GM12878 (cell line): ENCODE results near the gene LCE2D. TPM values are rescaled to one million over a fixed set of nuclear protein-coding genes. Genes with fewer than 3 reads are reported as not detected.

Experiments used
- ATAC-seq: fragments of 200-7000 bp; cut with Tn5 transposase; 3 replicates; pipeline ENCODE4 v1.9.1; 2020; ENCODE audit warnings: mild to moderate bottlenecking, moderate library complexity
- BruUV-seq: library from RNA; stranded (reverse); fragments of 400-500 nt; replicated peaks from 2 replicates; lab custom pipeline; 2021; lab: Mats Ljungman, UMichigan
- CTCF ChIA-PET: fragments of 300-600 bp; sonication (Branson Sonifier 250); formaldehyde crosslinking; extraction: SDS; loops from one replicate; lab custom pipeline; 2021; ENCODE audit warnings: inconsistent platforms; lab: Yijun Ruan, JAX
- POLR2A ChIA-PET: fragments of 350-600 bp; formaldehyde crosslinking; extraction: SDS; loops from one replicate; lab custom pipeline; 2021; ENCODE audit warnings: inconsistent platforms; lab: Charles Lee
- RAD21 ChIA-PET: fragments of 300-600 bp; sonication (Branson Sonifier 250); formaldehyde crosslinking; loops from one replicate; lab custom pipeline; 2023; ENCODE audit warnings: antibody characterized with exemption; ENCODE audit not compliant: unreplicated experiment; lab: Charles Lee
- SMC1A ChIA-PET: fragments of 300-600 bp; sonication (Branson Sonifier 250); formaldehyde crosslinking; loops from one replicate; lab custom pipeline; 2023; ENCODE audit not compliant: unreplicated experiment, uncharacterized antibody; lab: Charles Lee
- DNase-seq: peaks from one replicate; pipeline ENCODE4 v3.0.0-alpha.2; 2011; ENCODE audit warnings: low read depth, low spot score
- FAIRE-seq: peaks from 3 replicates; lab custom pipeline; 2011; peaks lifted over from hg19 to GRCh38; lab: Jason Lieb, UNC
- H2AFZ ChIP-seq: 2 replicates; pipeline ENCODE4 v1.6.0; 2011; ENCODE audit warnings: low read depth, low read length, control low read depth; ENCODE audit not compliant: control insufficient read depth
- H3K27ac ChIP-seq: 2 replicates; pipeline ENCODE4 v1.5.1; 2011; ENCODE audit warnings: control low read depth; ENCODE audit not compliant: control insufficient read depth, insufficient read depth
- H3K27me3 ChIP-seq, 2 experiments: replicated peaks in 1 of 2; 2 replicates each; pipeline versions ENCODE4 v1.6.0 to v1.6.1; 2011; ENCODE audit warnings: low read length in 1 of 2; ENCODE audit not compliant: control insufficient read depth in 2 of 2, insufficient read depth in 2 of 2
- H3K36me3 ChIP-seq, 2 experiments: 2 replicates each; pipeline ENCODE4 v1.5.1; 2011; ENCODE audit warnings: low read length in 1 of 2; ENCODE audit not compliant: control insufficient read depth in 2 of 2, insufficient read depth in 2 of 2
- H3K4me1 ChIP-seq: 2 replicates; pipeline ENCODE4 v1.6.1; 2011; ENCODE audit warnings: mild to moderate bottlenecking, low read length, moderate library complexity, mixed read lengths; ENCODE audit not compliant: control insufficient read depth, insufficient read depth
- H3K4me2 ChIP-seq: 2 replicates; pipeline ENCODE4 v1.6.0; 2011; ENCODE audit warnings: control low read depth; ENCODE audit not compliant: control insufficient read depth, insufficient read depth
- H3K4me3 ChIP-seq: fragments of 200-600 bp; sonication (generic); 2 replicates; pipeline ENCODE4 v1.5.1; 2016
- H3K79me2 ChIP-seq: 2 replicates; pipeline ENCODE4 v1.6.0; 2011; ENCODE audit warnings: low read length; ENCODE audit not compliant: control insufficient read depth, insufficient read depth
- H3K9ac ChIP-seq: 2 replicates; pipeline ENCODE4 v1.8.0; 2011; ENCODE audit warnings: low read length, control low read depth, mixed read lengths; ENCODE audit not compliant: control insufficient read depth, insufficient read depth
- H3K9me3 ChIP-seq: replicated peaks from 3 replicates; pipeline ENCODE4 v1.5.1; 2011; ENCODE audit warnings: mild to moderate bottlenecking, low read length; ENCODE audit not compliant: control insufficient read depth, insufficient read depth
- H4K20me1 ChIP-seq: 2 replicates; pipeline ENCODE4 v1.6.0; 2011; ENCODE audit not compliant: control insufficient read depth, insufficient read depth
- MEF2A ChIP-seq: IDR thresholded peaks from 2 replicates; pipeline ENCODE4 v1.6.1; 2011; ENCODE audit warnings: low read depth, mild to moderate bottlenecking, low read length, moderate library complexity; ENCODE audit not compliant: insufficient read depth
- NR2C1 ChIP-seq: fragments of 450-650 bp; IDR thresholded peaks from 2 replicates; pipeline ENCODE4 v1.6.1; 2017; ENCODE audit warnings: antibody characterized with exemption, mild to moderate bottlenecking, moderate library complexity
- POLR2A ChIP-seq: IDR thresholded peaks from 2 replicates; pipeline ENCODE4 v1.6.1; 2011; ENCODE audit warnings: low read depth, mild to moderate bottlenecking, low read length
- RUNX3 ChIP-seq: IDR thresholded peaks from 2 replicates; pipeline ENCODE4 v1.6.1; 2012; ENCODE audit warnings: low read length, inconsistent platforms
- SMC3 ChIP-seq: IDR thresholded peaks from 2 replicates; pipeline ENCODE4 v1.6.1; 2011; ENCODE audit warnings: low read length, improper control_type of control experiment, borderline replicate concordance
- SREBF2 ChIP-seq: IDR thresholded peaks from 2 replicates; pipeline ENCODE4 v1.6.1; 2012; ENCODE audit warnings: mild to moderate bottlenecking, low read length
- YY1 ChIP-seq: IDR thresholded peaks from 2 replicates; pipeline ENCODE4 v1.6.1; 2011; ENCODE audit warnings: low read depth, mild to moderate bottlenecking, low read length
- ZNF384 ChIP-seq: IDR thresholded peaks from 2 replicates; pipeline ENCODE4 v1.6.1; 2012; ENCODE audit warnings: low read depth, mild to moderate bottlenecking, low read length, improper control_type of control experiment, borderline replicate concordance
- WGBS: methylation state at CpG from one replicate; pipeline ENCODE4 v1.1.6; 2016; ENCODE audit warnings: low lambda C conversion rate; ENCODE audit not compliant: insufficient replicate concordance, insufficient coverage; ENCODE audit errors: missing lambda C conversion rate; 5-methylcytosine and 5-hydroxymethylcytosine counted together
- in situ Hi-C: fragments of 300-500 bp; cut with MboI; formaldehyde crosslinking; loops from 9 replicates; pipeline ENCODE4 v1.14.3; 2018; ENCODE audit warnings: mixed read lengths
- intact Hi-C: fragments of 100-400 bp; cut with micrococcal nuclease; formaldehyde crosslinking; loops from one replicate; pipeline ENCODE4 v1.14.2; 2022; ENCODE audit not compliant: unreplicated experiment
- polyA plus RNA-seq, 11 experiments: library from polyadenylated mRNA; depleted of rRNA in 4 of 11; unstranded in 6 of 11; stranded (reverse) in 5 of 11; fragments of >200 nt; fragmentation: Nextera tagmentation in 4 of 11; fragmentation: Illumina TruSeq in 1 of 11; extraction: Ambion mirVana in 4 of 11; extraction: Trizol in 1 of 11; gene quantifications; 1 replicate in 1 of 11; 2 replicates in 10 of 11; pipeline versions ENCODE4 v1.2.1 to v1.2.3, GENCODE V29; 2011 to 2016; ENCODE audit warnings: inconsistent platforms in 2 of 11, missing spikeins in 2 of 11, low read depth in 1 of 11
- total RNA-seq, 4 experiments: library from RNA; depleted of rRNA in 3 of 4; stranded (reverse); fragments of >200 nt in 3 of 4; fragmentation: Illumina TruSeq in 1 of 4; extraction: Trizol in 1 of 4; gene quantifications; 2 replicates each; pipeline versions ENCODE4 v1.2.1 to v1.2.3, GENCODE V29; 2013 to 2021
- TF ChIP-seq, protein P1 (sequence below): fragments of 450-650 bp; IDR thresholded peaks from 2 replicates; pipeline ENCODE4 v1.6.1; 2017; ENCODE audit warnings: mild to moderate bottlenecking, moderate library complexity

LCE2D gene
- total and polyA plus RNA-seq, 10 of the 15 experiments (the other 5 are each of a cell fraction or from before 2014, with no cell fraction given) = not detected

DNA sequence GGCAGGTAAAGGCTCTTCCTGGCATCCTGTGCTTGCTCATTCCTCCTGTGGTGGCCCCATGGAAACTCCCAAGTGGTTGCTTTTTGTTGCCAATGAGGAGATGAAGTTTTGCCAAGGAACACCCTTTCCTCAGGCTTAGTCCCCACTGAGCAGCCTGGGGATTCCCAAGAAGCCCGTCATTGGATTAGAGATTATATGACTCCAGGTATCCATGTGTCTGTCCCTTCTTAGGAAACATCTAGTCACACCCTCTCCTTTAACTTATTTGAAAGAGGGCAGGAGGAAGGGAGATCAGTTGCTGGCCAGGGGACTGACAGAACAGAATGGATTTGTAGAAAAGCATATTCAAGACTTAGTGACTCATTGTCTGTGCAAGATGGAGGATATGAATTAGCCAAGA is 36.4 kb upstream of the LCE2D start (continued):
- no peak for TF ChIP-seq YY1
- no peak for TF ChIP-seq RUNX3
- TF ChIP-seq MEF2A = no peak
- TF ChIP-seq SREBF2 = no peak
- no peak for TF ChIP-seq ZNF384
- TF ChIP-seq, protein P1, sequence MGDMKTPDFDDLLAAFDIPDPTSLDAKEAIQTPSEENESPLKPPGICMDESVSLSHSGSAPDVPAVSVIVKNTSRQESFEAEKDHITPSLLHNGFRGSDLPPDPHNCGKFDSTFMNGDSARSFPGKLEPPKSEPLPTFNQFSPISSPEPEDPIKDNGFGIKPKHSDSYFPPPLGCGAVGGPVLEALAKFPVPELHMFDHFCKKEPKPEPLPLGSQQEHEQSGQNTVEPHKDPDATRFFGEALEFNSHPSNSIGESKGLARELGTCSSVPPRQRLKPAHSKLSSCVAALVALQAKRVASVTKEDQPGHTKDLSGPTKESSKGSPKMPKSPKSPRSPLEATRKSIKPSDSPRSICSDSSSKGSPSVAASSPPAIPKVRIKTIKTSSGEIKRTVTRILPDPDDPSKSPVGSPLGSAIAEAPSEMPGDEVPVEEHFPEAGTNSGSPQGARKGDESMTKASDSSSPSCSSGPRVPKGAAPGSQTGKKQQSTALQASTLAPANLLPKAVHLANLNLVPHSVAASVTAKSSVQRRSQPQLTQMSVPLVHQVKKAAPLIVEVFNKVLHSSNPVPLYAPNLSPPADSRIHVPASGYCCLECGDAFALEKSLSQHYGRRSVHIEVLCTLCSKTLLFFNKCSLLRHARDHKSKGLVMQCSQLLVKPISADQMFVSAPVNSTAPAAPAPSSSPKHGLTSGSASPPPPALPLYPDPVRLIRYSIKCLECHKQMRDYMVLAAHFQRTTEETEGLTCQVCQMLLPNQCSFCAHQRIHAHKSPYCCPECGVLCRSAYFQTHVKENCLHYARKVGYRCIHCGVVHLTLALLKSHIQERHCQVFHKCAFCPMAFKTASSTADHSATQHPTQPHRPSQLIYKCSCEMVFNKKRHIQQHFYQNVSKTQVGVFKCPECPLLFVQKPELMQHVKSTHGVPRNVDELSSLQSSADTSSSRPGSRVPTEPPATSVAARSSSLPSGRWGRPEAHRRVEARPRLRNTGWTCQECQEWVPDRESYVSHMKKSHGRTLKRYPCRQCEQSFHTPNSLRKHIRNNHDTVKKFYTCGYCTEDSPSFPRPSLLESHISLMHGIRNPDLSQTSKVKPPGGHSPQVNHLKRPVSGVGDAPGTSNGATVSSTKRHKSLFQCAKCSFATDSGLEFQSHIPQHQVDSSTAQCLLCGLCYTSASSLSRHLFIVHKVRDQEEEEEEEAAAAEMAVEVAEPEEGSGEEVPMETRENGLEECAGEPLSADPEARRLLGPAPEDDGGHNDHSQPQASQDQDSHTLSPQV = no peak

- SMC1A ChIA-PET = interaction anchor here (1.1 kb wide), 1 partner anchor 19 kb away, joined by 3 read pairs; no protein-coding TSS in a partner anchor
- no peaks in the 10 kb centered on the region for H3K79me2 ChIP-seq
- H3K36me3 ChIP-seq = no peaks in the 10 kb centered on the region
- RAD21 ChIA-PET = no interaction called here
- no peaks in the 10 kb centered on the region for H3K27me3 ChIP-seq
- POLR2A ChIA-PET = no interaction called here
- ATAC-seq = no peak
- 66% methylated on average over 3 of the region's 3 CpGs for WGBS
- CTCF ChIA-PET = interaction anchor here (1.0 kb wide), 1 partner anchor 12 kb away, joined by 3 read pairs; no protein-coding TSS in a partner anchor
- intact Hi-C loops = no loop called here
- no peak overlapping the region for H3K9ac ChIP-seq
- H3K4me1 ChIP-seq = no peaks in the 10 kb centered on the region
- H4K20me1 ChIP-seq = no peaks in the 10 kb centered on the region
- no peak overlapping the region for H3K4me3 ChIP-seq
- no peaks in the 10 kb centered on the region for H3K9me3 ChIP-seq
- FAIRE-seq = no peak
- DNase-seq = no peak
- H2AFZ ChIP-seq = no peak overlapping the region
- H3K27ac ChIP-seq = no peak overlapping the region
- TF ChIP-seq NR2C1 (no peak), POLR2A (no peak), SMC3 (no peak)
- BruUV-seq = no TSS peak
- no peak overlapping the region for H3K4me2 ChIP-seq
- in situ Hi-C loops = no loop called here
Observed at GRCh38 chr1:152630596-152630995, 32.6 kb upstream of the LCE2D start.
